Progenitor cell of endocrine pancreas (in vitro differentiated cells): Measurements from ENCODE around the gene E2F3. TPM values are rescaled to one million over a fixed set of nuclear protein-coding genes. Genes with fewer than 3 reads are reported as not detected.

Experiments used
- DNase-seq: peaks from one replicate; pipeline ENCODE4 v3.0.0; 2021; ENCODE audit warnings: low spot score; ENCODE audit not compliant: unreplicated experiment
- H3K27ac Mint-ChIP-seq: 2 replicates; pipeline ENCODE4 v1.8.0; 2021; ENCODE audit warnings: mild to moderate bottlenecking, moderate library complexity, mixed read lengths
- H3K27me3 Mint-ChIP-seq: 2 replicates; pipeline ENCODE4 v1.8.0; 2021; ENCODE audit warnings: mixed read lengths
- H3K36me3 Mint-ChIP-seq: 2 replicates; pipeline ENCODE4 v1.8.0; 2022; ENCODE audit warnings: mixed read lengths; ENCODE audit not compliant: insufficient read depth
- H3K4me1 Mint-ChIP-seq: 2 replicates; pipeline ENCODE4 v1.8.0; 2021; ENCODE audit warnings: low read depth, mixed read lengths
- H3K4me3 Mint-ChIP-seq: 2 replicates; pipeline ENCODE4 v1.8.0; 2021; ENCODE audit warnings: low read depth, mild to moderate bottlenecking, moderate library complexity, mixed read lengths
- H3K9me3 Mint-ChIP-seq: 2 replicates; pipeline ENCODE4 v1.8.0; 2021; ENCODE audit warnings: low read depth, mixed read lengths
- total RNA-seq: library from RNA; stranded (reverse); gene quantifications from 2 replicates; pipeline ENCODE4 v1.2.1, GENCODE V29; 2021
- TF ChIP-seq, protein P1 (sequence below): fragments of 200-600 bp; sonication (generic); IDR thresholded peaks from one replicate; pipeline ENCODE4 v1.5.0; 2021; ENCODE audit warnings: antibody characterized with exemption, mild to moderate bottlenecking; ENCODE audit not compliant: unreplicated experiment

Gene E2F3
- total RNA-seq, 1 donor from 2014 or later, result 32.5 TPM

GRCh38 chr6:20417819-20418218 is 16.1 kb downstream of the E2F3 start:
- peak overlapping the region; percentile 30 for H3K27ac Mint-ChIP-seq

DNA sequence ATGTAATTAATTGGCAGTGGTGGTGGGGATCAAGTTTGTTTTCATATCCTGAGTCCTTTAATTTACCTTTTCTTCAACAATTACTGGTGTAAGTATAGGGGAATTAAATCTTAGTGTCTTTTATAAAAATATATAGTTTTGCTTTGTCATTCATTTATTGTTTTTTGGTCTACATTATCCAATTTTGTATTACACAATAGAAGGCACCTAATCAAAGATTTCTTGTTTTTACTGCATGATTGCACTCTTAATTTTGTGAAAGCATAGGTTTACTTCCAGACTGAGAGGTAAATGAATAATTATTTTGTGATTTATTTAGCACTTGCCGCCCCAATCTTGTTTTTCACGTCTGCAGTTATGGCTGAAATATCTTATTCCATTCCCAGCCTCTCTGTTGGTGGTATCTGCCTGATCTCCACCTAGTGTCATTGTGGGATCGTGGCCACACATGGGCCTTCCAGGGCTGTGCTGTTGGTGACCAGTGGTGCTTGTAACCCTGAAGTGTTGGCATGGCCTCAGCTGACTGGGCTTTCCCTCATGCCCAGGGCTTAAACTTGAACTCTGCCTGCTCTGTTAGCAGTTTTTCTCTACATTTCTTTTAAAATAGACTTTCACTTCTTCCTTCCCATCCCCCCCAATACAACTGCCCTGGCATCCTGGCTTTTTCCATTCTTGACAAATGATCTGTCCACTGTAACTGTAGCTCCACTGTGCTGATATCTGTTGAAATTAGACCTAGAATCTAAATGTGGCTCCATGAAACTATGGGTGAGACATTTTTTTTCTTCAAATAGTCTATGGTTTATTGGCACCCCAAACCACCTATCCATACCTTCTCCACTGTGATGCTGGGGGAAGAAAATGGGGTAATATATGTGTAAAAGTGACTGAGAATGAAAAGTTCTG is 24.8 kb downstream of the E2F3 start:
- Mint-ChIP-seq H3K36me3 (peaks cover 18% of the 10 kb centered on the region), H3K27me3 (no peaks in the 10 kb centered on the region), H3K9me3 (no peaks in the 10 kb centered on the region), H3K27ac (peak overlapping the region; percentile 26), H3K4me1 (peaks cover 20% of the 10 kb centered on the region), H3K4me3 (no peak overlapping the region)
- TF ChIP-seq, protein P1, sequence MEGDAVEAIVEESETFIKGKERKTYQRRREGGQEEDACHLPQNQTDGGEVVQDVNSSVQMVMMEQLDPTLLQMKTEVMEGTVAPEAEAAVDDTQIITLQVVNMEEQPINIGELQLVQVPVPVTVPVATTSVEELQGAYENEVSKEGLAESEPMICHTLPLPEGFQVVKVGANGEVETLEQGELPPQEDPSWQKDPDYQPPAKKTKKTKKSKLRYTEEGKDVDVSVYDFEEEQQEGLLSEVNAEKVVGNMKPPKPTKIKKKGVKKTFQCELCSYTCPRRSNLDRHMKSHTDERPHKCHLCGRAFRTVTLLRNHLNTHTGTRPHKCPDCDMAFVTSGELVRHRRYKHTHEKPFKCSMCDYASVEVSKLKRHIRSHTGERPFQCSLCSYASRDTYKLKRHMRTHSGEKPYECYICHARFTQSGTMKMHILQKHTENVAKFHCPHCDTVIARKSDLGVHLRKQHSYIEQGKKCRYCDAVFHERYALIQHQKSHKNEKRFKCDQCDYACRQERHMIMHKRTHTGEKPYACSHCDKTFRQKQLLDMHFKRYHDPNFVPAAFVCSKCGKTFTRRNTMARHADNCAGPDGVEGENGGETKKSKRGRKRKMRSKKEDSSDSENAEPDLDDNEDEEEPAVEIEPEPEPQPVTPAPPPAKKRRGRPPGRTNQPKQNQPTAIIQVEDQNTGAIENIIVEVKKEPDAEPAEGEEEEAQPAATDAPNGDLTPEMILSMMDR, result no peak
- no peak for DNase-seq

More at GRCh38 chr6:20417819-20418218, 16.1 kb downstream of the E2F3 start:
- Mint-ChIP-seq H3K9me3 (peaks cover 4% of the 10 kb centered on the region), H3K36me3 (peaks cover 15% of the 10 kb centered on the region), H3K4me1 (peaks cover 23% of the 10 kb centered on the region), H3K27me3 (no peaks in the 10 kb centered on the region), H3K4me3 (no peak overlapping the region)
- TF ChIP-seq, protein P1, result no peak
- no peak for DNase-seq

- Mint-ChIP-seq H3K9me3 (no peaks in the 10 kb centered on the region), H3K36me3 (peaks cover 24% of the 10 kb centered on the region)
Measured at GRCh38 chr6:20427856-20428255, 26.2 kb downstream of the E2F3 start.

GRCh38 chr6:20432692-20433091 is 31.0 kb downstream of the E2F3 start:
- Mint-ChIP-seq H3K9me3 (no peaks in the 10 kb centered on the region), H3K27ac (no peak overlapping the region), H3K36me3 (peaks cover 26% of the 10 kb centered on the region), H3K4me1 (peaks cover 8% of the 10 kb centered on the region), H3K27me3 (no peaks in the 10 kb centered on the region), H3K4me3 (no peak overlapping the region)
- TF ChIP-seq, protein P1, result no peak
- DNase-seq, result no peak

More at GRCh38 chr6:20427856-20428255, 26.2 kb downstream of the E2F3 start:
- Mint-ChIP-seq H3K27me3 (no peaks in the 10 kb centered on the region), H3K27ac (peak overlapping the region; percentile 52), H3K4me3 (no peak overlapping the region), H3K4me1 (peaks cover 20% of the 10 kb centered on the region)
- DNase-seq, result no peak
- TF ChIP-seq, protein P1, result no peak

GRCh38 chr6:20433321-20433720 is 31.6 kb downstream of the E2F3 start:
- H3K27ac Mint-ChIP-seq, result peak overlapping the region; percentile 53

More at GRCh38 chr6:20433321-20433720, 31.6 kb downstream of the E2F3 start:
- H3K27me3 Mint-ChIP-seq, result no peaks in the 10 kb centered on the region
- DNase-seq, result no peak
- peaks cover 6% of the 10 kb centered on the region for H3K4me1 Mint-ChIP-seq
- H3K9me3 Mint-ChIP-seq, result no peaks in the 10 kb centered on the region
- H3K36me3 Mint-ChIP-seq, result peaks cover 25% of the 10 kb centered on the region
- TF ChIP-seq, protein P1, result no peak
- no peak overlapping the region for H3K4me3 Mint-ChIP-seq
